ENCODE data around the gene ARFIP1.
"Not testable (repeated sequence)": the region's sequence is repeated elsewhere in the genome, so short reads cannot be mapped to it uniquely, and the experiment has no call there.

ARFIP1 gene

DNA sequence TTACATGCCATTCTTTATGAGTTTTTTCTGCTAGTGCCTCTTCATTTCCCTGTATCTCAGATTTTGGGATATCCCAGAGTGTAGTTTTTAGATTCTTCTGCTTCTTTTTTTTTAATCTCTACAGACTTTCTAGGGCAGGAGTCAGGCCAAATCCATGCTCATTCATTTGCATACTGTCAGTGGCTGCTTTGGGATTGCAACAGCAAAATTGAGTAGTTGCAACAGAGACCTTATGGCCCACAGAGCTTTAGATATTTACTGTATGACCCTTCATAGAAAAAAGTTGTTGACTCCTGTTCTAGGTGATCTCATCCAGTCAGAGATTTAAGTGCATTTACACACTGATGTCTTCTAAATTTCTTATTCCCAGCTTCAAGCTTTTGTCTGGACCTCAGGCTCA, 35.3 kb downstream of the ARFIP1 start:
- Histone ChIP-seq H3K36me3 (ENCODE audit: control insufficient read depth, insufficient read depth, low read length) (no peaks in the 10 kb centered on the region), H3K9me3 (ENCODE audit: control insufficient read depth, insufficient read depth, low read length) (0 out of 2 replicates have a peak, but pooled peaks cover 2% of the 10 kb centered on the region), H3K4me3 (ENCODE audit: low read depth, low read length) (no peak overlapping the region), H3K4me1 (ENCODE audit: control insufficient read depth, insufficient read depth, low read length) (no peaks in the 10 kb centered on the region), H3K27ac (ENCODE audit: low read depth, low read length) (no peak overlapping the region), H3K9ac (ENCODE audit: low read depth, low read length) (no peak overlapping the region), H3K27me3 (ENCODE audit: control insufficient read depth, insufficient read depth, low read length) (no peaks in the 10 kb centered on the region)

DNA sequence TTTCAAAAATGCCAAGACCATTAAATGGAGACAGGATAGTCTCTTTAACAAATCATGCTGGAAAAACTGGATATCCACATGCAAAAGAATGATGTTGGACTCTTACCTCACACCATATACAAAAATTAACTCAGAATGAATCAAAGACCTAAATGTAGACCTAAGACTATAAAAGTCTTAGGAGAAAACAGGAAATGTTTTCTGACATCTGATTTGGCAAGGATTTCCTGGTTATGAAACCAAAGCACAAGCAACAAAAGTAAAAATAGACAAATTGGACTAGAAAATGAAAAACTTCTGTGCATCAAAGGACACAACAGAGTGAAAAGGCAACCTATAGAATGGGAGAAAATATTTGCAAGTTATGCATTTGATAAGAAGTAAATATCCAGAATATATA, 37.6 kb downstream of the ARFIP1 start:
- H3K27ac ChIP-seq (ENCODE audit: low read depth, low read length), result no peak overlapping the region
- no peaks in the 10 kb centered on the region for H3K36me3 ChIP-seq (ENCODE audit: control insufficient read depth, insufficient read depth, low read length)
- H3K4me3 ChIP-seq (ENCODE audit: low read depth, low read length), result no peak overlapping the region

GRCh38 chr4:152819026-152819645, 39.4 kb downstream of the ARFIP1 start:
- Histone ChIP-seq H3K27me3 (ENCODE audit: control insufficient read depth, insufficient read depth, low read length) (no peaks in the 10 kb centered on the region), H3K4me3 (ENCODE audit: low read depth, low read length) (no peak overlapping the region), H3K9ac (ENCODE audit: low read depth, low read length) (no peak overlapping the region), H3K4me1 (ENCODE audit: control insufficient read depth, insufficient read depth, low read length) (no peaks in the 10 kb centered on the region), H3K27ac (ENCODE audit: low read depth, low read length) (no peak overlapping the region), H3K36me3 (ENCODE audit: control insufficient read depth, insufficient read depth, low read length) (no peaks in the 10 kb centered on the region), H3K9me3 (ENCODE audit: control insufficient read depth, insufficient read depth, low read length) (peaks cover 2% of the 10 kb centered on the region; the same call in 1 of the 2 replicates)

More for the DNA sequence above, 37.6 kb downstream of the ARFIP1 start:
- Histone ChIP-seq H3K27me3 (ENCODE audit: control insufficient read depth, insufficient read depth, low read length) (no peaks in the 10 kb centered on the region), H3K9me3 (ENCODE audit: control insufficient read depth, insufficient read depth, low read length) (peaks cover 2% of the 10 kb centered on the region; the same call in 1 of the 2 replicates), H3K4me1 (ENCODE audit: control insufficient read depth, insufficient read depth, low read length) (no peaks in the 10 kb centered on the region), H3K9ac (ENCODE audit: low read depth, low read length) (no peak overlapping the region)

GRCh38 chr4:152820073-152820472, 40.3 kb downstream of the ARFIP1 start:
- Histone ChIP-seq H3K27me3 (ENCODE audit: control insufficient read depth, insufficient read depth, low read length) (no peaks in the 10 kb centered on the region), H3K4me3 (ENCODE audit: low read depth, low read length) (no peak overlapping the region), H3K9me3 (ENCODE audit: control insufficient read depth, insufficient read depth, low read length) (peaks cover 2% of the 10 kb centered on the region; the same call in 1 of the 2 replicates), H3K9ac (ENCODE audit: low read depth, low read length) (no peak overlapping the region), H3K4me1 (ENCODE audit: control insufficient read depth, insufficient read depth, low read length) (no peaks in the 10 kb centered on the region), H3K27ac (ENCODE audit: low read depth, low read length) (no peak overlapping the region), H3K36me3 (ENCODE audit: control insufficient read depth, insufficient read depth, low read length) (no peaks in the 10 kb centered on the region)

DNA sequence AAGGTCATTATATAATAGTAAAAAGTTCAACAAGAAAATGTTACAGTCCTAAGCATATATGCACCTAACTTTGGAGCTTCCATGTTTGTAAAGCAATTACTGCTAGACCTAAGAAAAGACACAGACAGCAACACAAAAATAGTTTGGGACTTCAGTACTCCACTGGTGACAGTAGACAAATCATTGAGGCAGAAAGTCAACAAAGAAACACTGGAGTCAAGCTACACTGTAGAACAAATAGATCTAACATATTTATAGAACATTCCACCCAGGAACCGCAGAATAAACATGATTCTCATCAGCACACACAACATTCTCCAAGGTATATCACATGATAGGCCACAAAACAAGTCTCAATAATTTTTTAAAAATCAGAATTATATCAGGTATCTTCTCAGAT, 42.6 kb downstream of the ARFIP1 start:
- Histone ChIP-seq H3K9ac (ENCODE audit: low read depth, low read length) (no peak overlapping the region), H3K9me3 (ENCODE audit: control insufficient read depth, insufficient read depth, low read length) (peaks cover 2% of the 10 kb centered on the region; the same call in 1 of the 2 replicates), H3K27ac (ENCODE audit: low read depth, low read length) (no peak overlapping the region), H3K36me3 (ENCODE audit: control insufficient read depth, insufficient read depth, low read length) (no peaks in the 10 kb centered on the region), H3K4me1 (ENCODE audit: control insufficient read depth, insufficient read depth, low read length) (no peaks in the 10 kb centered on the region), H3K4me3 (ENCODE audit: low read depth, low read length) (no peak overlapping the region), H3K27me3 (ENCODE audit: control insufficient read depth, insufficient read depth, low read length) (no peaks in the 10 kb centered on the region)

- no peaks in the 10 kb centered on the region for H3K36me3 ChIP-seq (ENCODE audit: control insufficient read depth, insufficient read depth, low read length)
- no peak overlapping the region for H3K9ac ChIP-seq (ENCODE audit: low read depth, low read length)
- peaks cover 2% of the 10 kb centered on the region; the same call in 1 of the 2 replicates for H3K9me3 ChIP-seq (ENCODE audit: control insufficient read depth, insufficient read depth, low read length)
- H3K27me3 ChIP-seq (ENCODE audit: control insufficient read depth, insufficient read depth, low read length), result no peaks in the 10 kb centered on the region
- H3K27ac ChIP-seq (ENCODE audit: low read depth, low read length), result no peak overlapping the region
- H3K4me3 ChIP-seq (ENCODE audit: low read depth, low read length), result no peak overlapping the region
- H3K4me1 ChIP-seq (ENCODE audit: control insufficient read depth, insufficient read depth, low read length), result no peaks in the 10 kb centered on the region
Measured at GRCh38 chr4:152824561-152824960, 44.8 kb downstream of the ARFIP1 start.

DNA sequence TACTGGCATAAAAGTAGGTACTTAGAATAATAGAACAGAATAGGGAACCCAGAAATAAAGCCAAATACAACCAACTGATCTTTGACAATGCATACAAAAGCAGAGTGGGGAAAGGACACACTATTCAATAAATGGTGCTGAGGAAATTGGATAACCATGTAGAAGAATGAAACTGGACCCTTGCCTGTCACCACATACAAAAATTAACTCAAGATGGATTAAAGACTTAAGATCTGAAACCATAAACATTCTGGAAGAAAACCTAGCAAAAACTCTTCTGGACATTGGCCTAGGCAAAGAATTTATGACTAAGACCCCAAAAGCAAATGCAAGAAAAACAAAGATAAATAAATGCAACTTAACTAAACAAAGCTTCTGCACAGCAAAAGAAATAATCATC, 45.6 kb downstream of the ARFIP1 start:
- no peak overlapping the region for H3K27ac ChIP-seq (ENCODE audit: low read depth, low read length)
- no peak overlapping the region for H3K4me3 ChIP-seq (ENCODE audit: low read depth, low read length)
- H3K27me3 ChIP-seq (ENCODE audit: control insufficient read depth, insufficient read depth, low read length), result no peaks in the 10 kb centered on the region
- H3K9me3 ChIP-seq (ENCODE audit: control insufficient read depth, insufficient read depth, low read length), result no peaks in the 10 kb centered on the region; the same call in 1 of the 2 replicates
- no peaks in the 10 kb centered on the region for H3K4me1 ChIP-seq (ENCODE audit: control insufficient read depth, insufficient read depth, low read length)
- H3K36me3 ChIP-seq (ENCODE audit: control insufficient read depth, insufficient read depth, low read length), result no peaks in the 10 kb centered on the region
- H3K9ac ChIP-seq (ENCODE audit: low read depth, low read length), result no peak overlapping the region

DNA sequence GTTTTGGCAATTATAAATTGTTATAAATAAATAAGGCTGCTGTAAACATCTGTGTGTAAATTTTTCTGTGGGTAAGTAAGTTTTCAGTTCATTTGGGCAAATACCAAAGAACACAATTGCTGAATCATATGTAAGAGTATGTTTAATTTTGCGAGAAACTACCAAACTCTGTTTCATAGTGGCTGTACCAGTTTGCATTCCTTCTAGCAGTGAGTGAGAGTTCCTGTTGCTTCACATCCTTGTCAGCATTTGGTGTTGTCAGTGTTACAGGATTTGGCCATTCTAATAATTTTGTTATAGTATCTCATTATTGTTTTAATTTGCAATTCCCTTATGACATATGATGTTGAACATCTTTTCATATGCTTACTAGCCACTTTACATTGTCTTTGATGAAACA, 48.4 kb downstream of the ARFIP1 start:
- Histone ChIP-seq H3K9ac (ENCODE audit: low read depth, low read length) (no peak overlapping the region), H3K4me3 (ENCODE audit: low read depth, low read length) (no peak overlapping the region), H3K36me3 (ENCODE audit: control insufficient read depth, insufficient read depth, low read length) (peaks cover 9% of the 10 kb centered on the region), H3K27me3 (ENCODE audit: control insufficient read depth, insufficient read depth, low read length) (no peaks in the 10 kb centered on the region), H3K9me3 (ENCODE audit: control insufficient read depth, insufficient read depth, low read length) (no peaks in the 10 kb centered on the region; the same call in 1 of the 2 replicates), H3K4me1 (ENCODE audit: control insufficient read depth, insufficient read depth, low read length) (no peaks in the 10 kb centered on the region), H3K27ac (ENCODE audit: low read depth, low read length) (no peak overlapping the region)

DNA sequence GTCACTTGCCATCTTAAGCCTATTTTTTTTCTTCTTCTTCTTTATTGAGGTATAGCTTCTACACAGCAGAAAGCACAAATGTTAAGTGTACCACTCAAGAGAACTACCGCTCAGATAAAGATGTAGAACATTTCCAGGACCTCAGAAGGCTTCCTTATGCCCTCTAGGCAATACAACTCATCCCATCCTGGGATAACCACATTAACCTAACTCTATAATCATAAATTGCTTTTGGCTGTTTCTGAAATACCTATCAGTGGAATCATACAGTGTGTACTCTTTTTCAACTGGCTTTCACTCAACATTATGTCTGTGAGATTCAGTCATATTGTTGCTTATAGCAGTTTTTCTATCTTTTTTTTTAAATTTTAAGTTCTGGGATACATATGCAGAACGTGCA, 51.7 kb downstream of the ARFIP1 start:
- H3K9me3 ChIP-seq (ENCODE audit: control insufficient read depth, insufficient read depth, low read length), result no peaks in the 10 kb centered on the region; the same call in 1 of the 2 replicates
- no peak overlapping the region for H3K27ac ChIP-seq (ENCODE audit: low read depth, low read length)
- H3K4me3 ChIP-seq (ENCODE audit: low read depth, low read length), result no peak overlapping the region
- H3K27me3 ChIP-seq (ENCODE audit: control insufficient read depth, insufficient read depth, low read length), result no peaks in the 10 kb centered on the region
- no peak overlapping the region for H3K9ac ChIP-seq (ENCODE audit: low read depth, low read length)
- no peaks in the 10 kb centered on the region for H3K4me1 ChIP-seq (ENCODE audit: control insufficient read depth, insufficient read depth, low read length)
- H3K36me3 ChIP-seq (ENCODE audit: control insufficient read depth, insufficient read depth, low read length), result peaks cover 23% of the 10 kb centered on the region

GRCh38 chr4:152836936-152837335, 57.2 kb downstream of the ARFIP1 start:
- Histone ChIP-seq H3K36me3 (ENCODE audit: control insufficient read depth, insufficient read depth, low read length) (peaks cover 26% of the 10 kb centered on the region), H3K27me3 (ENCODE audit: control insufficient read depth, insufficient read depth, low read length) (no peaks in the 10 kb centered on the region), H3K27ac (ENCODE audit: low read depth, low read length) (no peak overlapping the region), H3K4me3 (ENCODE audit: low read depth, low read length) (no peak overlapping the region), H3K9ac (ENCODE audit: low read depth, low read length) (no peak overlapping the region), H3K9me3 (ENCODE audit: control insufficient read depth, insufficient read depth, low read length) (peaks cover 6% of the 10 kb centered on the region), H3K4me1 (ENCODE audit: control insufficient read depth, insufficient read depth, low read length) (no peaks in the 10 kb centered on the region)

DNA sequence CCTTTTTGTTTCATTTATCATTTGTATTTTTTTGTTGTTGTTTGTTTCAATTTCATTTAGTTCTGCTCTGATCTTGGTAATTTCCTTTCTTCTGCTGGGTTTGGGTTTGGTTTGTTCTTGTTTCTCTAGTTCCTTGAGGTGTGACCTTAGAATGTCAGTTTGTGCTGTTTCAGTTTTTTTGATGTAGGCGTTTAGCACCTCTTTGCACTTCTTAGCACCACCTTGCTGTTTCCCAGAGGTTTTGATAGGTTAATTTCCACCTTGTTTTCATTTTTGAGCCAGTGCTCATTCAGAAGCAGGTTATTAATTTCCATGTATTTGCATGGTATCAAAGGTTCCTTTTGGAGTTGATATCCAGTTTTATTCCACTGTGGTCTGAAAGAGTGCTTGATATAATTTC, 60.0 kb downstream of the ARFIP1 start:
- H3K27ac ChIP-seq (ENCODE audit: low read depth, low read length); H3K4me3 ChIP-seq (ENCODE audit: low read depth, low read length); H3K27me3 ChIP-seq (ENCODE audit: control insufficient read depth, insufficient read depth, low read length); H3K4me1 ChIP-seq (ENCODE audit: control insufficient read depth, insufficient read depth, low read length); H3K9ac ChIP-seq (ENCODE audit: low read depth, low read length); H3K9me3 ChIP-seq (ENCODE audit: control insufficient read depth, insufficient read depth, low read length): not testable (repeated sequence)
- H3K36me3 ChIP-seq (ENCODE audit: control insufficient read depth, insufficient read depth, low read length), result peaks cover 11% of the 10 kb centered on the region; the same call in 1 of the 2 replicates
